K562 (cell line): ENCODE data around the gene CLCN1. TPM values are rescaled to one million over a fixed set of nuclear protein-coding genes. Genes with fewer than 3 reads are reported as not detected.

Experiments used
- E2F8 ChIP-seq: fragments of 450-650 bp; IDR thresholded peaks from 2 replicates; pipeline ENCODE4 v1.7.1; 2018; ENCODE audit warnings: mild to moderate bottlenecking, low read depth; ENCODE audit not compliant: partially characterized antibody
- ETS2 ChIP-seq: IDR thresholded peaks from 2 replicates; pipeline ENCODE4 v1.6.1; 2016; ENCODE audit warnings: borderline replicate concordance, missing genetic modification characterization, mild to moderate bottlenecking, moderate library complexity, missing compliant biosample characterization; ENCODE audit not compliant: poor library complexity, severe bottlenecking
- KLF10 ChIP-seq: fragments of 250-450 bp; sonication (Bioruptor Pico); IDR thresholded peaks from 2 replicates; pipeline ENCODE4 v1.6.1; 2021; ENCODE audit warnings: matching md5 sums
- LARP7 ChIP-seq: fragments of 450-650 bp; IDR thresholded peaks from 2 replicates; pipeline ENCODE4 v1.6.1; 2016
- PATZ1 ChIP-seq: fragments of 250-450 bp; sonication (Bioruptor Pico); IDR thresholded peaks from 2 replicates; pipeline ENCODE4 v1.5.0; 2020; ENCODE audit warnings: mild to moderate bottlenecking, borderline replicate concordance
- TSHZ1 ChIP-seq: fragments of 250-450 bp; sonication (Bioruptor Pico); IDR thresholded peaks from 2 replicates; pipeline ENCODE4 v1.4.0; 2020; ENCODE audit warnings: mild to moderate bottlenecking, moderate library complexity
- XRCC5 ChIP-seq: fragments of 200-400 bp; formaldehyde crosslinking; IDR thresholded peaks from 2 replicates; pipeline ENCODE4 v1.6.1; 2017; ENCODE audit warnings: low read depth, mild to moderate bottlenecking, low read length
- polyA plus RNA-seq, 8 experiments: library from polyadenylated mRNA; depleted of rRNA in 4 of 8; stranded (reverse) in 5 of 8; unstranded in 3 of 8; fragments of >200 nt; fragmentation: Nextera tagmentation in 2 of 8; fragmentation: Illumina TruSeq in 1 of 8; extraction: Ambion mirVana in 2 of 8; extraction: Trizol in 1 of 8; gene quantifications; 2 replicates each; pipeline versions ENCODE4 v1.2.1 to v1.2.3, GENCODE V29; 2011 to 2014; ENCODE audit warnings: inconsistent platforms in 1 of 8, missing spikeins in 1 of 8
- total RNA-seq, 7 experiments: library from RNA; depleted of rRNA in 6 of 7; stranded (reverse); fragments of >200 nt in 6 of 7; fragmentation: Illumina TruSeq in 2 of 7; extraction: Trizol in 2 of 7; gene quantifications; 2 replicates each; pipeline versions ENCODE4 v1.2.1 to v1.2.3, GENCODE V29; 2011 to 2021; ENCODE audit warnings: low replicate concordance in 1 of 7

The CLCN1 gene
- total and polyA plus RNA-seq, 9 of the 15 experiments (the other 6 are each of a cell fraction or from before 2014, with no cell fraction given): 0.01 to 0.11 (median 0.04) TPM; not detected in 4

- TF ChIP-seq PATZ1 (CRISPR knock-in tag): peak; percentile 98
- TF ChIP-seq E2F8: peak; percentile 55
- no peak for TF ChIP-seq XRCC5
- peak; percentile 99 for TF ChIP-seq TSHZ1 (CRISPR knock-in tag)
- peak; percentile 88 for TF ChIP-seq ETS2 (tag)
- no peak for TF ChIP-seq LARP7
- TF ChIP-seq KLF10 (CRISPR knock-in tag): no peak; the same call in 1 of the 2 replicates
- TF ChIP-seq, all 486 proteins: peak for 153
These were observed 54.1 kb downstream of the CLCN1 start (continued) for GRCh38 chr7:143369678-143370651.
